ENCODE results near the gene TGFBR2.

Gene TGFBR2

GRCh38 chr3:30617069-30617468 is 10.7 kb downstream of the TGFBR2 start:
- H3K4me3 Mint-ChIP-seq: no peak overlapping the region
- no peak overlapping the region for H3K27ac Mint-ChIP-seq
- no peaks in the 10 kb centered on the region for H3K27me3 Mint-ChIP-seq (ENCODE audit: low read depth)
- no peaks in the 10 kb centered on the region for H3K9me3 Mint-ChIP-seq
- no peak for TF ChIP-seq CTCF (IDR thresholded peaks at IDR 0.05; ENCODE audit: unreplicated experiment in 3 of 3)
- H3K4me1 Mint-ChIP-seq: peaks cover 36% of the 10 kb centered on the region
- H3K36me3 Mint-ChIP-seq (ENCODE audit: low read depth): peaks cover 18% of the 10 kb centered on the region

GRCh38 chr3:30617653-30618052 is 11.3 kb downstream of the TGFBR2 start:
- peaks cover 30% of the 10 kb centered on the region for H3K4me1 Mint-ChIP-seq
- no peak overlapping the region for H3K4me3 Mint-ChIP-seq
- no peak overlapping the region for H3K27ac Mint-ChIP-seq
- H3K27me3 Mint-ChIP-seq (ENCODE audit: low read depth): no peaks in the 10 kb centered on the region
- no peaks in the 10 kb centered on the region for H3K9me3 Mint-ChIP-seq
- no peak for TF ChIP-seq CTCF (IDR thresholded peaks at IDR 0.05; ENCODE audit: unreplicated experiment in 3 of 3)
- peaks cover 18% of the 10 kb centered on the region for H3K36me3 Mint-ChIP-seq (ENCODE audit: low read depth)

- TF ChIP-seq CTCF (IDR thresholded peaks at IDR 0.05; ENCODE audit: unreplicated experiment in 3 of 3): no peak
- Mint-ChIP-seq H3K27ac (no peak overlapping the region), H3K4me3 (no peak overlapping the region), H3K9me3 (no peaks in the 10 kb centered on the region), H3K27me3 (ENCODE audit: low read depth) (no peaks in the 10 kb centered on the region), H3K4me1 (peaks cover 25% of the 10 kb centered on the region), H3K36me3 (ENCODE audit: low read depth) (peaks cover 18% of the 10 kb centered on the region)
Observed at GRCh38 chr3:30618526-30618925, 12.1 kb downstream of the TGFBR2 start.

GRCh38 chr3:30619318-30619717 is 12.9 kb downstream of the TGFBR2 start:
- peaks cover 25% of the 10 kb centered on the region for H3K4me1 Mint-ChIP-seq
- H3K36me3 Mint-ChIP-seq (ENCODE audit: low read depth): peaks cover 20% of the 10 kb centered on the region
- H3K9me3 Mint-ChIP-seq: no peaks in the 10 kb centered on the region
- H3K27ac Mint-ChIP-seq: peak overlapping the region in 1 of 3 experiments; percentile 5
- no peak overlapping the region for H3K4me3 Mint-ChIP-seq
- no peaks in the 10 kb centered on the region for H3K27me3 Mint-ChIP-seq (ENCODE audit: low read depth)
- TF ChIP-seq CTCF (IDR thresholded peaks at IDR 0.05; ENCODE audit: unreplicated experiment in 3 of 3): no peak

- Mint-ChIP-seq H3K27me3 (ENCODE audit: low read depth) (no peaks in the 10 kb centered on the region), H3K4me3 (no peak overlapping the region), H3K9me3 (no peaks in the 10 kb centered on the region), H3K36me3 (ENCODE audit: low read depth) (peaks cover 20% of the 10 kb centered on the region), H3K4me1 (peaks cover 26% of the 10 kb centered on the region), H3K27ac (peak overlapping the region in 2 of 3 experiments; percentile 14 to 48)
- no peak for TF ChIP-seq CTCF (IDR thresholded peaks at IDR 0.05; ENCODE audit: unreplicated experiment in 3 of 3)
Observed at GRCh38 chr3:30620402-30621360, 14.3 kb downstream of the TGFBR2 start.

- Mint-ChIP-seq H3K27ac (no peak overlapping the region), H3K36me3 (ENCODE audit: low read depth) (peaks cover 22% of the 10 kb centered on the region), H3K4me1 (peaks cover 30% of the 10 kb centered on the region), H3K4me3 (no peak overlapping the region), H3K9me3 (no peaks in the 10 kb centered on the region), H3K27me3 (ENCODE audit: low read depth) (no peaks in the 10 kb centered on the region)
- TF ChIP-seq CTCF (IDR thresholded peaks at IDR 0.05; ENCODE audit: unreplicated experiment in 3 of 3): no peak
Observed at GRCh38 chr3:30621576-30621975, 15.2 kb downstream of the TGFBR2 start.

Data from nephron (organoid).